ENCODE results near the gene SELENBP1.

GRCh38 chr1:151325646-151326429 lies 46.7 kb downstream of the SELENBP1 start:
- no peak for TF ChIP-seq SP1 (IDR thresholded peaks at IDR 0.05)
- TF ChIP-seq FOXM1 (IDR thresholded peaks at IDR 0.05; ENCODE audit: borderline replicate concordance) = no peak
- TF ChIP-seq, protein P1, sequence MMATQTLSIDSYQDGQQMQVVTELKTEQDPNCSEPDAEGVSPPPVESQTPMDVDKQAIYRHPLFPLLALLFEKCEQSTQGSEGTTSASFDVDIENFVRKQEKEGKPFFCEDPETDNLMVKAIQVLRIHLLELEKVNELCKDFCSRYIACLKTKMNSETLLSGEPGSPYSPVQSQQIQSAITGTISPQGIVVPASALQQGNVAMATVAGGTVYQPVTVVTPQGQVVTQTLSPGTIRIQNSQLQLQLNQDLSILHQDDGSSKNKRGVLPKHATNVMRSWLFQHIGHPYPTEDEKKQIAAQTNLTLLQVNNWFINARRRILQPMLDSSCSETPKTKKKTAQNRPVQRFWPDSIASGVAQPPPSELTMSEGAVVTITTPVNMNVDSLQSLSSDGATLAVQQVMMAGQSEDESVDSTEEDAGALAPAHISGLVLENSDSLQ (IDR thresholded peaks at IDR 0.05) = no peak
- no peak for TF ChIP-seq SUZ12 (IDR thresholded peaks at IDR 0.05)
- no peak for TF ChIP-seq BHLHE40 (IDR thresholded peaks at IDR 0.05; ENCODE audit: borderline replicate concordance)

Data from HEK293T (cell line).